ENCODE results near the gene IDI2. TPM values are rescaled to one million over a fixed set of nuclear protein-coding genes. Genes with fewer than 3 reads are reported as not detected.

Gene IDI2
- total RNA-seq, 2 donors from 2014 or later: not detected

- intact Hi-C loops (cut with DNase I): loop anchor here (2.0 to 5.0 kb wide), 2 partner anchors 57 to 60 kb away; partner anchors contain the start of genes IDI1 and LARP4B
- Histone ChIP-seq H3K27ac (peak overlapping the region; percentile 83 to 86), H3K36me3 (no peaks in the 10 kb centered on the region), H3K4me3 (peak overlapping the region; percentile 63 to 97), H3K27me3 (replicated peaks; ENCODE audit: insufficient read depth) (no peaks in the 10 kb centered on the region), H3K9me3 (no peaks in the 10 kb centered on the region), H3K4me1 (replicated peaks) (peaks cover 5% of the 10 kb centered on the region)
- no peak for TF ChIP-seq POLR2A (IDR thresholded peaks at IDR 0.05)
- no peak for TF ChIP-seq POLR2AphosphoS5 (IDR thresholded peaks at IDR 0.05)
- WGBS: 29% methylated on average over 42 of the region's 42 CpGs
- DNase-seq (ENCODE audit: low spot score): no peak
These were observed 36.8 kb downstream of the IDI2 start for GRCh38 chr10:988667-989545.

- no peaks in the 10 kb centered on the region for H3K36me3 ChIP-seq
- DNase-seq (ENCODE audit: low spot score): peak; percentile 99
- peak within 1 kb of the TSS; percentile 63 to 97 for H3K4me3 ChIP-seq
- under 1% methylated on average over 74 of the region's 74 CpGs for WGBS
- H3K27ac ChIP-seq: peak within 1 kb of the TSS; percentile 83 to 86
- intact Hi-C loops (cut with DNase I): loop anchor here (2.0 to 5.0 kb wide), 2 partner anchors 56 to 61 kb away; partner anchors contain the start of genes IDI1 and LARP4B
- peaks cover 5% of the 10 kb centered on the region for H3K4me1 ChIP-seq (replicated peaks)
- TF ChIP-seq POLR2A (IDR thresholded peaks at IDR 0.05): peak; percentile 52
- TF ChIP-seq CTCF (IDR thresholded peaks at IDR 0.05): peak in 2 of 4 experiments; percentile 36 to 53
- TF ChIP-seq POLR2AphosphoS5 (IDR thresholded peaks at IDR 0.05): peak; percentile 94
- no peaks in the 10 kb centered on the region for H3K27me3 ChIP-seq (replicated peaks; ENCODE audit: insufficient read depth)
- H3K9me3 ChIP-seq: no peaks in the 10 kb centered on the region
These were observed 37.6 kb downstream of the IDI2 start, which contains the start of gene GTPBP4 for GRCh38 chr10:987870-988666. Gene GTPBP4 (plus strand): TSS chr10:988434. CDS start chr10:988480, 46 bp downstream.

GRCh38 chr10:987620-987869 lies 38.1 kb downstream of the IDI2 start:
- H3K9me3 ChIP-seq: no peaks in the 10 kb centered on the region
- no peak for TF ChIP-seq POLR2A (IDR thresholded peaks at IDR 0.05)
- H3K27me3 ChIP-seq (replicated peaks; ENCODE audit: insufficient read depth): no peaks in the 10 kb centered on the region
- WGBS: under 1% methylated on average over 7 of the region's 7 CpGs
- peak overlapping the region; percentile 83 to 86 for H3K27ac ChIP-seq
- H3K36me3 ChIP-seq: no peaks in the 10 kb centered on the region
- DNase-seq (ENCODE audit: low spot score): no peak
- H3K4me1 ChIP-seq (replicated peaks): peaks cover 5% of the 10 kb centered on the region
- H3K4me3 ChIP-seq: peak overlapping the region; percentile 63 to 97
- intact Hi-C loops (cut with DNase I): loop anchor here (5.0 kb wide), 1 partner anchor 55 kb away; the partner anchor contains the start of gene LARP4B

- 72% methylated on average over 14 of the region's 14 CpGs for WGBS
- intact Hi-C loops (cut with DNase I): loop anchor here (5.0 kb wide), 1 partner anchor 55 kb away; the partner anchor contains the start of gene LARP4B
- Histone ChIP-seq H3K4me1 (replicated peaks) (peaks cover 5% of the 10 kb centered on the region), H3K9me3 (no peaks in the 10 kb centered on the region), H3K4me3 (peak overlapping the region; percentile 63 to 97), H3K36me3 (no peaks in the 10 kb centered on the region), H3K27me3 (replicated peaks; ENCODE audit: insufficient read depth) (no peaks in the 10 kb centered on the region), H3K27ac (peak overlapping the region in 1 of 2 donors; percentile 83)
- TF ChIP-seq POLR2A (IDR thresholded peaks at IDR 0.05): no peak
- TF ChIP-seq POLR2AphosphoS5 (IDR thresholded peaks at IDR 0.05): no peak
- TF ChIP-seq CTCF (IDR thresholded peaks at IDR 0.05): no peak
- no peak for DNase-seq (ENCODE audit: low spot score)
These were observed 38.6 kb downstream of the IDI2 start for GRCh38 chr10:986881-987619.

- no peak overlapping the region for H3K4me3 ChIP-seq
- H3K9me3 ChIP-seq: no peaks in the 10 kb centered on the region
- TF ChIP-seq CTCF (IDR thresholded peaks at IDR 0.05) (no peak), POLR2A (IDR thresholded peaks at IDR 0.05) (no peak), POLR2AphosphoS5 (IDR thresholded peaks at IDR 0.05) (no peak)
- H3K27me3 ChIP-seq (replicated peaks; ENCODE audit: insufficient read depth): no peaks in the 10 kb centered on the region
- DNase-seq (ENCODE audit: low spot score): no peak
- no peak overlapping the region for H3K27ac ChIP-seq
- H3K4me1 ChIP-seq (replicated peaks): peaks cover 5% of the 10 kb centered on the region
- WGBS: 75% methylated on average over 7 of the region's 7 CpGs
- intact Hi-C loops (cut with DNase I): loop anchor here (5.0 kb wide), 1 partner anchor 54 kb away; the partner anchor contains the start of gene LARP4B
- H3K36me3 ChIP-seq: no peaks in the 10 kb centered on the region
These were observed 39.4 kb downstream of the IDI2 start for GRCh38 chr10:986137-986825.
